Measurements from ENCODE around the gene DEPDC5.
"Not testable (repeated sequence)": the region's sequence is repeated elsewhere in the genome, so short reads cannot be mapped to it uniquely, and the experiment has no call there.

- not testable (repeated sequence) for TF ChIP-seq CTCF (IDR thresholded peaks at IDR 0.05; ENCODE audit: control extremely low read depth in 1 of 3, insufficient read depth in 1 of 3, low read depth in 1 of 3, low read length in 3 of 3); ATF2 (IDR thresholded peaks at IDR 0.05; ENCODE audit: low read length); SIN3A (conservative IDR thresholded peaks at IDR 0.05 in 1 of 2, IDR thresholded peaks at IDR 0.05 in 1 of 2; ENCODE audit: low read depth in 1 of 2, low read length in 2 of 2); ZNF274 (IDR thresholded peaks at IDR 0.05; ENCODE audit: borderline replicate concordance, extremely low read depth, low read length); HDAC2 (IDR thresholded peaks at IDR 0.05; ENCODE audit: borderline replicate concordance in 1 of 2, low read depth in 2 of 2, low read length in 2 of 2); CBX8 (IDR thresholded peaks at IDR 0.05; ENCODE audit: borderline replicate concordance, low read depth, low read length); SIX5 (IDR thresholded peaks at IDR 0.05; ENCODE audit: low read depth, low read length); SP4 (IDR thresholded peaks at IDR 0.05; ENCODE audit: low read length); SP2 (IDR thresholded peaks at IDR 0.05; ENCODE audit: low read length); SRF (IDR thresholded peaks at IDR 0.05; ENCODE audit: low read depth, low read length); CBX5 (IDR thresholded peaks at IDR 0.05; ENCODE audit: low read depth, low read length); EZH2 (IDR thresholded peaks at IDR 0.05; ENCODE audit: low read depth, low read length, severe bottlenecking); GABPA (IDR thresholded peaks at IDR 0.05; ENCODE audit: borderline replicate concordance, insufficient read depth, low read length); POLR2AphosphoS5 (IDR thresholded peaks at IDR 0.05; ENCODE audit: low read depth, low read length)
Measured at GRCh38 chr22:31740314-31740713, 13.5 kb upstream of the DEPDC5 start.
